H54 (cell line): Measurements from ENCODE around the gene ADAMTS17.

ENCODE experiments used
- DNase-seq: peaks from one replicate; pipeline ENCODE4 v3.0.0; 2011; ENCODE audit warnings: low spot score, mixed read lengths; ENCODE audit not compliant: insufficient read length
- FAIRE-seq: peaks from 3 replicates; lab custom pipeline; 2011; peaks lifted over from hg19 to GRCh38; lab: Jason Lieb, UNC
- POLR2A ChIP-seq: IDR thresholded peaks from 2 replicates; pipeline ENCODE4 v1.6.1; 2011; ENCODE audit warnings: low read depth, mild to moderate bottlenecking, low read length

Gene ADAMTS17

DNA sequence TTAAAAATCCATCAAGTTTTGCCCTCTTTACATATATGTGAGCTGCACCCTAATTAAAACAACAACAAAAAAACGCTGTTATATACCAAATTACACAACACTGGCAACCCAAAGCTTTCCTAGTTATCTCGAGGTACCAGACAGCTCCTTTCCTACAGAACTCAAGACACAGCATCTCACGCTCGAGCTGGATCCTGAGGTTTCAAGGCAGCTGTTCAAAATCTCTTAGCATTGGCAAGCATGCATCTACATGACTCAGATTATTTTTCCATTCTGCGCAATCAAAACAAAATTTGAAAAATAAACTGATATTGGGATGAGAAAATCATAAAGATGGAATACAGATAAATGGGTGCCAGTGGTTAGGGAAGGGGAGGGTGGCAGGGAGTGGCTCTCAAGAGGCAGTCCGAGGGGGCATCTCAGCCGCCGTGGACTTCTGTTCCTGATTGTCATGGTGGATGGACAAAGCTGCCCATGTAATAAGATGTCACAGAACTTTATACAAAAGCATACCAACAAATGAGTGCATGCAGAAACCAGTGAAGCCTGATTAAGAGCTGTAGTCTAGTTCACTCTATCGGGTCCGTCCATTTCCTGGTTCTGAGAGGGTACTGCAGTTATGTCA lies 91.5 kb downstream of the ADAMTS17 start:
- FAIRE-seq = no peak
- no peak for TF ChIP-seq POLR2A
- no peak for DNase-seq

DNA sequence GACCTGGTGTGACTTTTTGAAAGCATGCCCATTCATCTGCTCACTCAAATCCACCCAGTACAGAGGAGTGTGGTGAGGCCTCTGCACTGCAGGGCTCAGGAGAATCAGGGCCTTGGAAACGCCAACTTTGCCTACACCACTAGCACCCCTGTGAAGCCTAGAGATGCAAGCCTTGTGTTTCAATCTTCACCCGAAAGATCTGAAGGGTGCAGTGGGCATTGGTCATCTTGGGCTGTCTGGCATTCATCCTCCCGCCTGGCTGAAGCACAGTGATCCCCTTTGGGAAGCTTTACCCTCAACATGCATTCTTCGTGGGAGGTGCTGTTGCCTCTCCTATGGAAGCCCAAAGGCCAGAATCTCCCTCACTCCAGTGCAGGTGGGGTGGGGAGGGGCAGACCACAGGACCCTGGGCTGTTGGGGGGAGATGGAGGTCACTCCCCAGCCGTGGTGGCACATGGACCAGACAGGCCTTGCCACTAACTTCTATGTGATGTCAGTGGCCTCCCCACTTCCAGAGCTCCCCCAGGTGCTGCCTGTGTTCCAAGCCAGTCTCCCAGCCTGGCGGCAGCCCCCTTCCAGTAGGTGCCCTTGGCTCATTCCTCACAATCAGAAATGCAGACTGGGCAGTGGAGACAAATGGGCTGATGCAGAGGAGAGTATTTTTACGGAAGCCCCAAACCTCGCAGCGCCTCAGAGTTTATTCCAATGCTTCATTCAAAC lies 92.5 kb downstream of the ADAMTS17 start:
- no peak for TF ChIP-seq POLR2A
- DNase-seq (no peak), FAIRE-seq (no peak)

DNA sequence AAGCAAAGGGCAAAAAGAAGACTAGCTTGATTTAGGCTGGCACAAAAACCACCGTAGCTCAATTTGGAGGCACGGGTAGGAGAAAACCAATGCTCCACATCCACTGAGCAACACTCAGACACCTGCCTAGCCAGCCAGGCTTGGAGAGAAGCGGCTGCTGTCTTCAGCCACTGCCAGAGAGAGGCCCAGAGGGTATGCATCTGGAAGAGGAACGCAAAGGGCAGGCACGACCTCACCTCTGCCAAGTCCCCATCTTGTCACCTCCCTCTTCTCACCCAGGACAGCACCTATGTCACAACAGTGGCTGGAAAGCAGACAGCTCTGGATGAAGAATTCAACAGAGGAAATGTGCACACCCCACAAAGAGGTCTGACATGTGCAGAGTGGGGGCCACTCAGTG lies 93.5 kb downstream of the ADAMTS17 start:
- no peak for DNase-seq
- TF ChIP-seq POLR2A = no peak

DNA sequence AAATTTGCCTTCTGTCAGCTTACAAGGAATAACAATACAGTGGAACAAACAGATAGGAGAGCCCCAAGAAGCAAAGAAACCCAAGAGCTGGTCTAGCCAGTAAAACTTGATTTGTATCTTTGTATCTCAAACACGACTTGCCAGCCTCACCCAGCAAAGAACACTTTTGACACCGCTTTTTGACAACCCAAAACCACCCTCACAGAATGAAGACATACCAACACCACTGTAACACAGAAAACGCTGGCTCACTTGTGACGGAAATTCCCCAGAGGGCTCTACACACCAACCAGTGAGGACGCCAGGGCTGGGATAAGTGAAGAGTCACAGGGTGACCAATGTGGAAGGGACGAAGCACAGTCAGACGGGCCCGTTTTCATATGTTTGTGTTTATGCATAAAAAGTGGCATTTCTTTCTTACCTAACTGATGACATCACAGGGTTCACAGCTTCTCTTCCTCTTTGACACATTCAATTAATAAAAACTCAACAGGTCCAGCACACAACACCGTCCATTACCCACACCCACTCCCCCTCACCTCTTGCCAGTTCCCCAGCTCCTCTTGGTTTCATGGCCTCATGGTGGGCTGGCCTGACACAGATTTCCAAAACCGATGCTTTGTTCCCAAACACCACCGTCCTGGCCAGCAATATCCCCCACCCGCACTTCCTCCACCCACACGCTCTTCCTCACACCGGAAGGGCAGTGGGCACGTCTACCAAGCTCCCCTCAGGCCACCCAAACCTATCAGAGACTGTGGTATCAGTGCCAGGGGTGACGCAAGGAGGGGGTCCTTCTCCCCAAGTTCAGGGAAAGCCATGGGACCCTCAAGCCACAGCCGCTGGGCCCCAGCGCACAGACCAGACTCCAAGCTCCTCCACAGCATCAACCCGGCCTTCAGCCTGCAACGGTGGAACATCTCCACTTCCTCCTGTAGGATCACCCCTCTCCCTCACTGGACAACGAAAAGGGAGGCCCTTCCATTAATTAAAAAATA lies 94.2 kb downstream of the ADAMTS17 start:
- FAIRE-seq = no peak
- no peak for DNase-seq
- no peak for TF ChIP-seq POLR2A

More for the DNA sequence above, 93.5 kb downstream of the ADAMTS17 start:
- FAIRE-seq = no peak

DNA sequence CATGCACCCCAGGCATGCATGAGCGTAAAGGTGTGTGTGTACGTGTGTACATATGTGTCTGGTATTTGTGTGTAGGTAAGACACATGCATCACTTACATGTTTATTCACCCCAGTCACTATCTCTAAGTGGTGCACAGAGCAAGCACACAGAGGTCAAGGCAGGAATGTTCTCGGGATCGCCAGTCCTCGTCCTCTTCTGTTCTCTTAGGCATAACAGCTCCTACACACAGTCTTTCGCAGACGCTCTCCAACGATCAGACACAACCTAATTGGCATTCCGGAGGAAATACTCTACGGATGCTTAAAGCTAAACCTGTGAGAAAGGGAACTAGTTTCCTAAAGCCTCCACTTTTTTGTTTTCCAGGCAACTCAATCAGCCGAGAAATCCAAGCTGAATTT lies 95.9 kb downstream of the ADAMTS17 start:
- TF ChIP-seq POLR2A = no peak
- FAIRE-seq (no peak), DNase-seq (no peak)

DNA sequence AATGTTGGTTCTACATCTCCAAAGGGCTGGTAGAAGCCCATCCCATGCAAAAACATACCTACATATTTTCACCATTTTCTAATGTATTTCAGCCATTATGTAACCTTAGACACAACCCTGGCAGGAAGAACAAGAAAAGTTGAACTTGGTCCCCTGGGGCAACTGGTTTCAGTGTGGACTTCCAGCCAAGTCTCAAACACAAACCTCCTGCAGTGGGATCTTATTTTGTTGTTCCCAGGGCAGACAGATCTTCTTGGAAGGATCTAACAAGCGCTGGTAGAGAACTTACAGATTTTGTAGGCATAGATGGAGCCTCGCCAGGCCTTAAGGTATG lies 96.3 kb downstream of the ADAMTS17 start:
- FAIRE-seq = no peak
- TF ChIP-seq POLR2A = no peak

DNA sequence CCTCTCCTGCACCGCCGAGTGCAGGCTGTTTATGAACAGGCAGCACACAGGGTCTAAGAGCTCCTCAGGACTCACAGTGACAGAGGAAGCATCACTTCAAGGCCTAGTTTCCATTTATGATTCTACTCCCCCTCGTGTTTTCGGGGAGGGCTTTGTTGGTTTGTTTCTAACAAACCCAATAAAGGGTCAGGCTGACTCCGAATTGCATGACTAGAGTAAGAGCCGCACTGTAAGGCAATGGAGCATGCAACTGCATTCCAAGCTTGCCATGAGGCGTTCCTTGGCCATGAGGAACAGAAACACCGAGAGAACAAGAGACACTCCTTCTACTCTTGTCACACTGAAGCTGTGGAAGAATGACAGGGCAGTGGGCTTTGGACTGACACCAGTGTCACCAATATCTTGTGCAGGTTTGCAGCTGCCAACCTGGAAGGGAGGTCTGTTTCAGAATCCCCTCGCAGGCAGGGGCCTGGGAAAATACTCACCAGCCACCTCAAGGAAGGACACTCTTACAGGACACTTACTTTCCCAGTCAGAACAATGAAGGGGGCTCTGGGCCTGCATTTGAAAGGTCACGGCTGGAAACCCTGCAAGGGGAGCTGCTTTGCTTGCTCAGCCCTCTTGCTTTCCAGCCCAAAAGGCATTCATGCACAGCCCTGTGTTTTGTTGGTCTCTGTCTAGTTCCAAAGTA lies 96.8 kb downstream of the ADAMTS17 start:
- no peak for TF ChIP-seq POLR2A
- FAIRE-seq = no peak
- no peak for DNase-seq

More for the DNA sequence above, 96.3 kb downstream of the ADAMTS17 start:
- DNase-seq = no peak

DNA sequence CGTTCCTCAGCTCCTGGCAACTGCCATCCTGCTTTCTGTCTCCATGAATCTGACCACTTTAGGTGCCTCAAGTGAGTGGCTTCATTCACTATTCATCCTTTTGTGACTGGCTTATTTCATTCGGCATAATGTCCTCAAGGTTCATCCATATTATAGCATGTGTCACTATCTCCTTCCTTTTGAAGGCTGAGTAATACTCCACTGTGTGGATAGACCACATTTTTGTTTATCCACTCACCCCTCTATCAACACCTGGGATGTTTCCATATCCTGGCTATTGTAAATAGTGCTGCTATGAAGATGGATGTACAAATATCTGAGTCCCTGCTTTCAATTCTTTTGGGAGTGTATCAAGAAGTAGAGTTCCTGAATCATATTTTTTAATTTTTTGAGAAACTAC lies 98.8 kb downstream of the ADAMTS17 start:
- FAIRE-seq = no peak

DNA sequence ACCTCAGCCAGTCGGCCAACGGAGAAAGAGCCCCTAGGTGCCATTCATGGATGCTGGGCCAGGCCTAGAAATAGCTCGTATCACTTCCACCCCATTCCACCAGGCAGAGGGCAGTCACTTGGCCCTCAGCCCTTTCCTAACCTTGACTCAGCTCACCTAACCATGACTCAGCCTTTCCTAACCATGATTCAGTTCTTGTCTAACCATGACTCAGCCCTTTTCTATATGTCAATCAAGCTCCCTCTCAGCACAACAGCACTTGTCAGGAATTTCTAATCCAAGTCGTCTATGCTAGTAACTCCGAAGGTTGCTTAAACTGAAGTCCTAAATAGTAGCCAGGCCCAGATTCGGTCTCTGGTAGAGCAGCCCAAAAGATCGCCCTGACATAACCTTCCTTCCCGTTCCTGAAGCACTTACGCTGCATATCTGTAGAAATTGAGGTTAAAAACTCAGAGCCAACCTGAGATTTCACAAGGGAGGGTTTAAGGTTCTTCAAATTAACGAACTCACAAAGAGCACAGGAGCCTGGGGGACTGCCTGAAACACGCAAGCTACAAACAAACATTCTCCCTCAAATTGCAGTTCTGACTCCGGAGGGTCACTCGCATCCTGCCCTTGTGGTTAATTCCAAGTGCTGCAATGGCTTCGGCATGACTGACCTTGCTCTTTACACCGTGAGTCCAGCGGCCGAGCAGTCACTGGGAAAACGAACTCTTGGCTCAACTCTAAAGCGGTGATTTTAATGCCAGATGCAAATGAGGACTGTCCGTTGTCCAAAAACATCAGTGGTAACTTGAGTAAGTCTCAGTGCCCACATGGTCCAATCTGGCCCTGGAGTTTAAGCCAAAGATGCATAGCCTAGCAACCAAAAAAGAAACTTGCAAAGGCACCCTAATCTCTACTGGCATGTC lies 99.9 kb downstream of the ADAMTS17 start:
- FAIRE-seq = no peak
- DNase-seq = no peak
- no peak for TF ChIP-seq POLR2A

More for the DNA sequence above, 98.8 kb downstream of the ADAMTS17 start:
- no peak for TF ChIP-seq POLR2A
- DNase-seq = no peak

DNA sequence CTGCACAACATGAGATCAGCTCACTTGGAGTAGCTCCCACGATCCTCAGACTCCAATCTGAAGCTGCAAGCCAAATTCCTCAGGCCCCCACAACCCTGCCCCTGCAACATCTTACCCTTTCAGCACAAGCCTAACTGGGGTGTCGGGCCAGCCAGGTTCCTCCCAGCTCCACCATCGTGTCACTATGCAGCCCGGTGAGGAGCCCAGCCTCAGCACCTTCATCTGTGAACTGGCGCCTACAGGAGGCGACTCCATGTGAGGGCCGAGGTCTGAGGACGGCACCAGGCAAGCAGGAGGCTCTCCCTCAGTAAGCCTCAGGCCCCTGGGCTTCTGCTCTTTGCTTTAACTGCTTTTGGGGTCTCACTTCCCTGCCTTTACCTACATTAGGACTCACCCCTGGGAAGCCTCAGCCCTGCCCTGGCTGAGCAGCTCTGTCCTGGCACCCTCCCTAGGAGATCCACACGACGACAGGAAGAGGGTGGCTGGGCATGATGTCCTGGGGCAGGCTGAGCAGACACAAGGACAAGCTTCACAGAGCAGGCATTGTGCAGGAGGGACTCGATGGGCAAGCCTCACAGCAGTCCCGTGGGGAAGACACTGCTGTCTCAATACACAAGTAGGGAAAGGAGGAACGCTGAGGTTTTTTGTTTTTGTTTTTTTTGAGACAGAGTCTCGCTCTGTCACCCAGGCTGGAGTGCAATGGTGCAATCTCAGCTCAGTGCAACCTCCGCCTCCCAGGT lies 104.6 kb downstream of the ADAMTS17 start:
- TF ChIP-seq POLR2A = no peak
- DNase-seq (no peak), FAIRE-seq (no peak)

DNA sequence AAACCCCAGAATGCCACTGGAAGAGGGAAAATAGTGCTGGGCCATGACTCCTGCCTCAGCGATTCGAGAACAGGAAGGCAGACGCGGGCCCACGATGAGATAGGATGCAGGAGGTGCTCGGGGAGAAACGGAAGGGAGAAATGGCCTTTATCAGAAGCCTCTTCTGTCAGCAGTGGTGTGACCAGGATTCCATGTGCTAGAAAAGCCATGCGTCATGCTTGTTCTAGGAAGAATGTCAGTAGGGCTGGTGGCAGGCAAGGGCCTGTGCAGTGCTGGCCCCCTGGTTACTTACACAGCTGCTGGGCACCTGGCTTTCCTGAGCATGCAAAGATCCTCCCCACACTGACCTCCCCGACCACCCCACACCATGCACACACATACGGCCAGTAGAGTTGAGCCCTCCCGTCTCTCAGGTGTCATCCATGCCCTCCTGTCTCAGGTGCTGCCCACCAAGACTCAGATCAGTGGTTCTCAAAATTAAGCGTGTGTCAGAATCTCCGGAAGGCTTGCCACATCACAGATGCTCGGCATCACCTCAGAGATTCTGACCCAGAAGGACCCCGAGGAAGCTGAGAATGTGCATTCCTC lies 106.7 kb downstream of the ADAMTS17 start:
- no peak for FAIRE-seq
- DNase-seq = no peak
- TF ChIP-seq POLR2A = no peak
